Measurements from ENCODE around the gene RGS9.

Gene RGS9

GRCh38 chr17:65181237-65182061, 44.3 kb downstream of the RGS9 start:
- DNase-seq (ENCODE audit: low read depth in 2 of 3, low spot score in 2 of 3), result peak in 1 of 3 experiments; percentile 24

GRCh38 chr17:65182233-65182632, 45.1 kb downstream of the RGS9 start:
- no peak for DNase-seq (ENCODE audit: low read depth in 2 of 3, low spot score in 2 of 3)

GRCh38 chr17:65183736-65184135, 46.6 kb downstream of the RGS9 start:
- no peak for DNase-seq (ENCODE audit: low read depth in 2 of 3, low spot score in 2 of 3)

GRCh38 chr17:65184235-65184959, 47.2 kb downstream of the RGS9 start:
- no peak for DNase-seq (ENCODE audit: low read depth in 2 of 3, low spot score in 2 of 3)

GRCh38 chr17:65185062-65185461, 47.9 kb downstream of the RGS9 start:
- DNase-seq (ENCODE audit: low read depth in 2 of 3, low spot score in 2 of 3), result no peak

GRCh38 chr17:65185668-65186382, 48.7 kb downstream of the RGS9 start:
- no peak for DNase-seq (ENCODE audit: low read depth in 2 of 3, low spot score in 2 of 3)

- no peak for DNase-seq (ENCODE audit: low read depth in 2 of 3, low spot score in 2 of 3)
Observed at GRCh38 chr17:65190467-65191097, 53.4 kb downstream of the RGS9 start.

GRCh38 chr17:65191811-65192740, 54.9 kb downstream of the RGS9 start:
- no peak for DNase-seq (ENCODE audit: low read depth in 2 of 3, low spot score in 2 of 3)

- DNase-seq (ENCODE audit: low read depth in 2 of 3, low spot score in 2 of 3), result no peak
Observed at GRCh38 chr17:65193305-65193704, 56.1 kb downstream of the RGS9 start.

- no peak for DNase-seq (ENCODE audit: low read depth in 2 of 3, low spot score in 2 of 3)
Observed at GRCh38 chr17:65193716-65194293, 56.6 kb downstream of the RGS9 start.

GRCh38 chr17:65194670-65195334, 57.6 kb downstream of the RGS9 start:
- DNase-seq (ENCODE audit: low read depth in 2 of 3, low spot score in 2 of 3), result no peak

- DNase-seq (ENCODE audit: low read depth in 2 of 3, low spot score in 2 of 3), result no peak
Observed at GRCh38 chr17:65195716-65196115, 58.5 kb downstream of the RGS9 start.

GRCh38 chr17:65196617-65197016, 59.4 kb downstream of the RGS9 start:
- no peak for DNase-seq (ENCODE audit: low read depth in 2 of 3, low spot score in 2 of 3)

- DNase-seq (ENCODE audit: low read depth in 2 of 3, low spot score in 2 of 3), result no peak
Observed at GRCh38 chr17:65197201-65197600, 60.0 kb downstream of the RGS9 start.

GRCh38 chr17:65198653-65199382, 61.6 kb downstream of the RGS9 start:
- DNase-seq (ENCODE audit: low read depth in 2 of 3, low spot score in 2 of 3), result no peak

- no peak for DNase-seq (ENCODE audit: low read depth in 2 of 3, low spot score in 2 of 3)
Observed at GRCh38 chr17:65201331-65201730, 64.2 kb downstream of the RGS9 start.

GRCh38 chr17:65202844-65203571, 65.8 kb downstream of the RGS9 start:
- no peak for DNase-seq (ENCODE audit: low read depth in 2 of 3, low spot score in 2 of 3)

GRCh38 chr17:65204001-65204400, 66.8 kb downstream of the RGS9 start:
- DNase-seq (ENCODE audit: low read depth in 2 of 3, low spot score in 2 of 3), result no peak

All from activated CD8-positive, alpha-beta memory T cell treated with anti-CD3 and anti-CD28 coated beads for 48 hours (primary cell).